Left kidney (tissue), 2 donors: ENCODE results near the gene RYR2. TPM values are rescaled to one million over a fixed set of nuclear protein-coding genes. Genes with fewer than 3 reads are reported as not detected.

ENCODE experiments used
- DNase-seq: peaks from one replicate; pipeline ENCODE4 v3.0.0-alpha.2; 2013
- polyA plus RNA-seq: library from polyadenylated mRNA; unstranded; fragments of 120-200 nt; gene quantifications from one replicate; pipeline ENCODE4 v1.2.1, GENCODE V29; 2013; ENCODE audit not compliant: insufficient read length

Gene RYR2
- polyA plus RNA-seq, 1 donor = 3.0 TPM

- no peak for DNase-seq
Measured at GRCh38 chr1:237457573-237457972, 415.6 kb downstream of the RYR2 start.

- no peak for DNase-seq
Measured at GRCh38 chr1:237467320-237467719, 425.3 kb downstream of the RYR2 start.

- DNase-seq = no peak
Measured at GRCh38 chr1:237470712-237471338, 428.8 kb downstream of the RYR2 start.

GRCh38 chr1:237471377-237471776 lies 429.4 kb downstream of the RYR2 start:
- no peak for DNase-seq

- no peak for DNase-seq
Measured at GRCh38 chr1:237471956-237472355, 430.0 kb downstream of the RYR2 start.

GRCh38 chr1:237473854-237474253 lies 431.9 kb downstream of the RYR2 start:
- no peak for DNase-seq

- DNase-seq = no peak
Measured at GRCh38 chr1:237478082-237478481, 436.1 kb downstream of the RYR2 start.

GRCh38 chr1:237478842-237479241 lies 436.9 kb downstream of the RYR2 start:
- DNase-seq = no peak

GRCh38 chr1:237482777-237483176 lies 440.8 kb downstream of the RYR2 start:
- no peak for DNase-seq

GRCh38 chr1:237492359-237492758 lies 450.4 kb downstream of the RYR2 start:
- no peak for DNase-seq

GRCh38 chr1:237500566-237500965 lies 458.6 kb downstream of the RYR2 start:
- DNase-seq = no peak

GRCh38 chr1:237503292-237503691 lies 461.3 kb downstream of the RYR2 start:
- DNase-seq = no peak

- DNase-seq = no peak
Measured at GRCh38 chr1:237507005-237507404, 465.0 kb downstream of the RYR2 start.

GRCh38 chr1:237509748-237510147 lies 467.8 kb downstream of the RYR2 start:
- no peak for DNase-seq

GRCh38 chr1:237525102-237525501 lies 483.1 kb downstream of the RYR2 start:
- no peak for DNase-seq

GRCh38 chr1:237527761-237528160 lies 485.8 kb downstream of the RYR2 start:
- DNase-seq = no peak

- DNase-seq = no peak
Measured at GRCh38 chr1:237528545-237528944, 486.6 kb downstream of the RYR2 start.

- DNase-seq = no peak
Measured at GRCh38 chr1:237539055-237539454, 497.1 kb downstream of the RYR2 start.

- no peak for DNase-seq
Measured at GRCh38 chr1:237542525-237543418, 500.8 kb downstream of the RYR2 start.

GRCh38 chr1:237553078-237553477 lies 511.1 kb downstream of the RYR2 start:
- no peak for DNase-seq

GRCh38 chr1:237556911-237557310 lies 514.9 kb downstream of the RYR2 start:
- DNase-seq = no peak

- DNase-seq = peak; percentile 64
Measured at GRCh38 chr1:237562242-237562823, 520.3 kb downstream of the RYR2 start.

- DNase-seq = no peak
Measured at GRCh38 chr1:237565236-237565635, 523.3 kb downstream of the RYR2 start.
